ENCODE data around the gene ADGRV1. TPM values are rescaled to one million over a fixed set of nuclear protein-coding genes. Genes with fewer than 3 reads are reported as not detected.

ADGRV1 gene
- total RNA-seq, 1 experiment from 2014 or later = not detected

DNA sequence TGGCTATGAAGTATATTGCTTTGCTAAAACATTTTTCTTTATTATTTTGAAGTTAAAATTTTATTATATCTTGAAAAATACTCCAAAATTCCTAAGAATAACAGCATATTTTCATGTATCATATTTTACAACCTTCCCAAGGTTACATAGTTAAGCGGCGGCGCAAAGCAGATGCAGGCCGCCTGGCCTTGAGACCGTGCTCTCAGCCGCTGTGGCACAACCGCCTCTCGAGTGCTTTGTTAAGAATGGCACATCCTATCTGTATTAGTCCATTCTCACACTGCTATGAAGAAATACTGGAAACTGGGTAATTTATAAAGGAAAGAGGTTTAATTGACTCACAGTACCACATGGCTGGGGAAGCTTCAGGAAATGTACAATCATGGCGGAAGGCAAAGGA, 595.7 kb downstream of the ADGRV1 start:
- no TSS peak for BruUV-seq (replicated peaks)
- Mint-ChIP-seq H3K27me3 (ENCODE audit: insufficient read depth, unreplicated experiment) (no peaks in the 10 kb centered on the region), H3K9me3 (ENCODE audit: unreplicated experiment) (no peaks in the 10 kb centered on the region), H3K4me1 (ENCODE audit: insufficient read depth, unreplicated experiment) (peaks cover 19% of the 10 kb centered on the region), H3K27ac (ENCODE audit: low read depth, unreplicated experiment) (no peak overlapping the region), H3K36me3 (ENCODE audit: insufficient read depth, unreplicated experiment) (no peaks in the 10 kb centered on the region), H3K4me3 (ENCODE audit: unreplicated experiment) (no peak overlapping the region)
- ChIA-PET POLR2A (interaction anchor here (0.6 to 0.7 kb wide), 2 partner anchors 9 to 212 kb away, joined by 3 read pairs; no protein-coding TSS in a partner anchor), CTCF (no interaction called here)
- TF ChIP-seq, protein P1, sequence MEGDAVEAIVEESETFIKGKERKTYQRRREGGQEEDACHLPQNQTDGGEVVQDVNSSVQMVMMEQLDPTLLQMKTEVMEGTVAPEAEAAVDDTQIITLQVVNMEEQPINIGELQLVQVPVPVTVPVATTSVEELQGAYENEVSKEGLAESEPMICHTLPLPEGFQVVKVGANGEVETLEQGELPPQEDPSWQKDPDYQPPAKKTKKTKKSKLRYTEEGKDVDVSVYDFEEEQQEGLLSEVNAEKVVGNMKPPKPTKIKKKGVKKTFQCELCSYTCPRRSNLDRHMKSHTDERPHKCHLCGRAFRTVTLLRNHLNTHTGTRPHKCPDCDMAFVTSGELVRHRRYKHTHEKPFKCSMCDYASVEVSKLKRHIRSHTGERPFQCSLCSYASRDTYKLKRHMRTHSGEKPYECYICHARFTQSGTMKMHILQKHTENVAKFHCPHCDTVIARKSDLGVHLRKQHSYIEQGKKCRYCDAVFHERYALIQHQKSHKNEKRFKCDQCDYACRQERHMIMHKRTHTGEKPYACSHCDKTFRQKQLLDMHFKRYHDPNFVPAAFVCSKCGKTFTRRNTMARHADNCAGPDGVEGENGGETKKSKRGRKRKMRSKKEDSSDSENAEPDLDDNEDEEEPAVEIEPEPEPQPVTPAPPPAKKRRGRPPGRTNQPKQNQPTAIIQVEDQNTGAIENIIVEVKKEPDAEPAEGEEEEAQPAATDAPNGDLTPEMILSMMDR (IDR thresholded peaks at IDR 0.05; ENCODE audit: unreplicated experiment) = no peak
- intact Hi-C loops (cut with micrococcal nuclease) = loop anchor here (5.0 kb wide), 1 partner anchor 43 kb away; no protein-coding TSS in a partner anchor
- DNase-seq (ENCODE audit: unreplicated experiment) = no peak

DNA sequence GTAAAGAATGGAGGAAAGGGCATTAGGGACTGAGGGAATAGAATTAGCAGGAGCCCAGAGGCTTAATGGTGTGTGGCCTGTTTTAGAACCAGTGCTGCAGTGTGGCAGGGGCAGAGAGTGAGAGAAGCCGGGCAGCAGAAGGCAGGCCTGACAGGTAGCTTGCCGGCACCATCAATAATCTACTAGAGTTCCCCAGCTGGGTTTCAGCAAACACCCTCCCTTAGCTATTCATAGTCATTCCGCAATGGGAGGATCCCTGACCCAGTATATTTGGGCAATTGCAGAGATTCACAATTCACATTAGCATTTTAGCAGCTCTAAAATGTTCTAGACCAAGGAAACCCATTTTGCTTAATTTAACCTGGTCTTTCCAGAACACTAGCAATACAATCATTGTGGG, 596.7 kb downstream of the ADGRV1 start:
- POLR2A ChIA-PET = interaction anchor here (0.6 to 2.0 kb wide), 3 partner anchors 213 to 1212 kb away, joined by 3 to 6 read pairs (median 3); partner anchors contain the start of gene ARRDC3
- Mint-ChIP-seq H3K9me3 (ENCODE audit: unreplicated experiment) (no peaks in the 10 kb centered on the region), H3K27ac (ENCODE audit: low read depth, unreplicated experiment) (no peak overlapping the region), H3K36me3 (ENCODE audit: insufficient read depth, unreplicated experiment) (no peaks in the 10 kb centered on the region), H3K27me3 (ENCODE audit: insufficient read depth, unreplicated experiment) (no peaks in the 10 kb centered on the region), H3K4me1 (ENCODE audit: insufficient read depth, unreplicated experiment) (peaks cover 14% of the 10 kb centered on the region), H3K4me3 (ENCODE audit: unreplicated experiment) (no peak overlapping the region)
- TF ChIP-seq, protein P1 (IDR thresholded peaks at IDR 0.05; ENCODE audit: unreplicated experiment) = no peak
- CTCF ChIA-PET = interaction anchor here (0.6 kb wide), 2 partner anchors 32 to 36 kb away, joined by 3 read pairs; no protein-coding TSS in a partner anchor
- no TSS peak for BruUV-seq (replicated peaks)
- intact Hi-C loops (cut with micrococcal nuclease) = no loop called here
- no peak for DNase-seq (ENCODE audit: unreplicated experiment)

DNA sequence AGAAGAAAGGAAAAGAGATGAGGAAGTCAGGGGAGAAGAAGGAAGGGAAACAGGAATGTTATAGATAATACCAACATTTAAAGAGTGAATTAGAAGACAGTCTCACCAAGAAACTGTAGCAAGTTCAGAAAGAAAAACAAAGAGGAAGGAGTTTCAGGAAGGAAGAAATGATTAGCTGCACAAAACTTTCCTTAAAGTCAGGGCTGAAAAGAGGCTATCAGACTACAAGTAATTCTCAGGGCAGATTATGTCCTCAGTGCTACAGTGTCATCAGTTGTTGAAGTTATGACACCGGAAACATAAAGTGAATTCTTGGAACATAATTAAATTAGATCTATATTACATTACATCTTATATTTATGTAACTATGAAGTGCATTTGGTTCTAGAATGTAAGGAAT, 597.6 kb downstream of the ADGRV1 start:
- Mint-ChIP-seq H3K4me1 (ENCODE audit: insufficient read depth, unreplicated experiment) (peaks cover 8% of the 10 kb centered on the region), H3K9me3 (ENCODE audit: unreplicated experiment) (no peaks in the 10 kb centered on the region), H3K4me3 (ENCODE audit: unreplicated experiment) (no peak overlapping the region), H3K27ac (ENCODE audit: low read depth, unreplicated experiment) (no peak overlapping the region), H3K27me3 (ENCODE audit: insufficient read depth, unreplicated experiment) (no peaks in the 10 kb centered on the region), H3K36me3 (ENCODE audit: insufficient read depth, unreplicated experiment) (no peaks in the 10 kb centered on the region)
- intact Hi-C loops (cut with micrococcal nuclease) = no loop called here
- ChIA-PET CTCF (interaction anchor here (1.2 kb wide), 1 partner anchor 54 kb away, joined by 3 read pairs; no protein-coding TSS in a partner anchor), POLR2A (interaction anchor here (2.0 kb wide), 1 partner anchor 227 kb away, joined by 6 read pairs; the partner anchor contains the start of gene ARRDC3)
- TF ChIP-seq, protein P1 (IDR thresholded peaks at IDR 0.05; ENCODE audit: unreplicated experiment) = no peak
- DNase-seq (ENCODE audit: unreplicated experiment) = no peak
- BruUV-seq (replicated peaks) = no TSS peak

- Mint-ChIP-seq H3K27ac (ENCODE audit: low read depth, unreplicated experiment) (no peak overlapping the region), H3K27me3 (ENCODE audit: insufficient read depth, unreplicated experiment) (no peaks in the 10 kb centered on the region), H3K4me1 (ENCODE audit: insufficient read depth, unreplicated experiment) (peaks cover 15% of the 10 kb centered on the region), H3K4me3 (ENCODE audit: unreplicated experiment) (no peak overlapping the region), H3K36me3 (ENCODE audit: insufficient read depth, unreplicated experiment) (no peaks in the 10 kb centered on the region), H3K9me3 (ENCODE audit: unreplicated experiment) (no peaks in the 10 kb centered on the region)
- ChIA-PET POLR2A (interaction anchor here (0.5 to 0.7 kb wide), 2 partner anchors 12 to 65 kb away, joined by 3 to 5 read pairs; no protein-coding TSS in a partner anchor), CTCF (no interaction called here)
- no TSS peak for BruUV-seq (replicated peaks)
- no peak for DNase-seq (ENCODE audit: unreplicated experiment)
- TF ChIP-seq, protein P1 (IDR thresholded peaks at IDR 0.05; ENCODE audit: unreplicated experiment) = no peak
- intact Hi-C loops (cut with micrococcal nuclease) = no loop called here
Measured at GRCh38 chr5:91158011-91158410, 599.4 kb downstream of the ADGRV1 start.
